ENCODE data around the gene CUTC. TPM values are rescaled to one million over a fixed set of nuclear protein-coding genes. Genes with fewer than 3 reads are reported as not detected.

Gene CUTC
- total and polyA plus RNA-seq, 11 donors, result 27.0 to 53.2 (median 38.8) TPM

GRCh38 chr10:99788598-99789256 lies 56.7 kb downstream of the CUTC start:
- H3K27me3 ChIP-seq, result no peaks in the 10 kb centered on the region
- no peak for TF ChIP-seq POLR2A (IDR thresholded peaks at IDR 0.05)
- TF ChIP-seq, protein P1, sequence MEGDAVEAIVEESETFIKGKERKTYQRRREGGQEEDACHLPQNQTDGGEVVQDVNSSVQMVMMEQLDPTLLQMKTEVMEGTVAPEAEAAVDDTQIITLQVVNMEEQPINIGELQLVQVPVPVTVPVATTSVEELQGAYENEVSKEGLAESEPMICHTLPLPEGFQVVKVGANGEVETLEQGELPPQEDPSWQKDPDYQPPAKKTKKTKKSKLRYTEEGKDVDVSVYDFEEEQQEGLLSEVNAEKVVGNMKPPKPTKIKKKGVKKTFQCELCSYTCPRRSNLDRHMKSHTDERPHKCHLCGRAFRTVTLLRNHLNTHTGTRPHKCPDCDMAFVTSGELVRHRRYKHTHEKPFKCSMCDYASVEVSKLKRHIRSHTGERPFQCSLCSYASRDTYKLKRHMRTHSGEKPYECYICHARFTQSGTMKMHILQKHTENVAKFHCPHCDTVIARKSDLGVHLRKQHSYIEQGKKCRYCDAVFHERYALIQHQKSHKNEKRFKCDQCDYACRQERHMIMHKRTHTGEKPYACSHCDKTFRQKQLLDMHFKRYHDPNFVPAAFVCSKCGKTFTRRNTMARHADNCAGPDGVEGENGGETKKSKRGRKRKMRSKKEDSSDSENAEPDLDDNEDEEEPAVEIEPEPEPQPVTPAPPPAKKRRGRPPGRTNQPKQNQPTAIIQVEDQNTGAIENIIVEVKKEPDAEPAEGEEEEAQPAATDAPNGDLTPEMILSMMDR (IDR thresholded peaks at IDR 0.05), result no peak
- DNase-seq, result peak in 3 of 5 donors; percentile 18 to 30 (median 20)
- peaks cover 0 to 6% (median 0%) of the 10 kb centered on the region in 12 donors for H3K4me1 ChIP-seq
- intact Hi-C loops (cut with DNase I), result no loop called here
- no peaks in the 10 kb centered on the region for H3K9me3 ChIP-seq
- WGBS, 4 donors, result 62 to 85% (median 76%) methylated on average over 6 of the region's 6 CpGs
- H3K27ac ChIP-seq, result peak overlapping the region in 7 of 12 donors; percentile 18 to 81 (median 49)
- no peak overlapping the region for H3K4me3 ChIP-seq
- H3K36me3 ChIP-seq, result no peaks in the 10 kb centered on the region
- ATAC-seq, result peak; percentile 72 to 88 (median 80)

DNA sequence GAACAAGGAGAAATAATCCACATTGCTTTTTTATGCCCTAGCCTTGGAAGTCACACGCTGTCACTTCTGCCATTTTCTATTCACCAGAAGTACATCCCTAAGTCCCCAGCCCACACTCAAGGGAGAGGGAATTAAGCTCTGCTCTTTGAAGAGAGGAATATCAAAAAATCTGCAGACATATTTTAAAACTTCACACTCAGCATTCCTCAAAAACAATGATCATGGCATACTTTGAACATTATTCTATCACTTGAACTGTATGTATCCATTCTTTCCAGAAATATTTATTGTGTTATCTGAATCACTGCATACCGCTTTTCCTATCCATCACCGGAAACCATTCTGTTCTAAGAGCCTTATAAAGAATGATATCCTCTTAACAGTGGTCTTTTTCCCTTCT lies 59.8 kb downstream of the CUTC start:
- peaks cover 0 to 6% (median 0%) of the 10 kb centered on the region in 12 donors for H3K4me1 ChIP-seq
- no peaks in the 10 kb centered on the region for H3K27me3 ChIP-seq
- no peaks in the 10 kb centered on the region for H3K36me3 ChIP-seq
- TF ChIP-seq, protein P1 (IDR thresholded peaks at IDR 0.05), result no peak
- no peak for TF ChIP-seq POLR2A (IDR thresholded peaks at IDR 0.05)
- WGBS, 4 donors, result 91 to 94% (median 92%) methylated on average over 3 of the region's 3 CpGs
- H3K4me3 ChIP-seq, result no peak overlapping the region
- no peak for DNase-seq
- H3K27ac ChIP-seq, result no peak overlapping the region
- intact Hi-C loops (cut with DNase I), result no loop called here
- ATAC-seq, result no peak
- no peaks in the 10 kb centered on the region for H3K9me3 ChIP-seq

- TF ChIP-seq, protein P1 (IDR thresholded peaks at IDR 0.05), result no peak
- TF ChIP-seq POLR2A (IDR thresholded peaks at IDR 0.05), result no peak
- DNase-seq (no peak), ATAC-seq (no peak)
- Histone ChIP-seq H3K27ac (no peak overlapping the region), H3K27me3 (no peaks in the 10 kb centered on the region), H3K4me3 (no peak overlapping the region), H3K9me3 (no peaks in the 10 kb centered on the region), H3K4me1 (no peaks in the 10 kb centered on the region), H3K36me3 (no peaks in the 10 kb centered on the region)
- 93 to 95% (median 94%) methylated on average over 4 of the region's 4 CpGs for WGBS, 4 donors
- intact Hi-C loops (cut with DNase I), result no loop called here
Measured at GRCh38 chr10:99793819-99794218, 61.8 kb downstream of the CUTC start.

- intact Hi-C loops (cut with DNase I), result no loop called here
- Histone ChIP-seq H3K27ac (no peak overlapping the region), H3K4me3 (no peak overlapping the region), H3K9me3 (no peaks in the 10 kb centered on the region), H3K27me3 (no peaks in the 10 kb centered on the region), H3K4me1 (no peaks in the 10 kb centered on the region), H3K36me3 (no peaks in the 10 kb centered on the region)
- ATAC-seq (no peak), DNase-seq (no peak)
- TF ChIP-seq, protein P1 (IDR thresholded peaks at IDR 0.05), result no peak
- no peak for TF ChIP-seq POLR2A (IDR thresholded peaks at IDR 0.05)
- WGBS, 4 donors, result 77 to 84% (median 83%) methylated on average over 6 of the region's 6 CpGs
Measured at GRCh38 chr10:99796928-99797327, 64.9 kb downstream of the CUTC start.
